HepG2 (cell line): ENCODE results near the gene RPL36.

Experiments
- TAF1 ChIP-seq: sonication (generic); formaldehyde crosslinking; IDR thresholded peaks from 2 replicates; pipeline ENCODE4 v1.4.0; 2020; ENCODE audit warnings: missing genetic modification reagents
- THAP9 ChIP-seq: sonication (generic); formaldehyde crosslinking; IDR thresholded peaks from 2 replicates; pipeline ENCODE4; 2020; ENCODE audit warnings: missing genetic modification reagents, mild to moderate bottlenecking, borderline replicate concordance
- ZNF781 ChIP-seq: sonication (generic); formaldehyde crosslinking; IDR thresholded peaks from 2 replicates; pipeline ENCODE4 v1.5.1; 2020; ENCODE audit warnings: borderline replicate concordance, mild to moderate bottlenecking, missing genetic modification reagents; ENCODE audit errors: not compliant biosample characterization

DNA sequence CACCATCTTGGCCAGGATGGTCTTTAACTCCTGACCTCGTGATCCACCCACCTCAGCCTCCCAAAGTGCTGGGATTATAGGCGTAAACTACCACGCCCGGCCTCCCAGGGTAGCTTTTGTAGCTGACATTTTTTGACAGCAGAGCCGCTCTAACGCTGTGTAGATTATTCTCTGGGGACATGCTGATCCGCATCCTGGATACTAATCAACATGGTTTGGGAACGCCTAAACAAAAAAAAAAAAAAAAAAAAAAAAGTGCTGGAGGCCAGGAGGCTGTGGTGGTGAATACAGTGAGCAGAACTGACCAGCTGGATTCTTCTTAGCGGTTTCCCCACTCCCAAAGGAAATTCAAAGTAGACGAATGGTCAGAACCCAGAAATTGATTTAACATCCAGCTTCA lies 24.7 kb downstream of the RPL36 start:
- TF ChIP-seq THAP9 (CRISPR knock-in tag): no peak
- TF ChIP-seq TAF1 (CRISPR knock-in tag): no peak
- TF ChIP-seq ZNF781 (CRISPR knock-in tag): no peak
